Heart right ventricle (tissue), 16 donors: ENCODE measurements around the gene NRXN3. TPM values are rescaled to one million over a fixed set of nuclear protein-coding genes. Genes with fewer than 3 reads are reported as not detected.

Experiments used
- ATAC-seq, 8 donors: fragments of 200-7000 bp; cut with Tn5 transposase; one replicate each; pipeline ENCODE4 v1.9.1; 2020; ENCODE audit warnings: mild to moderate bottlenecking in 8 of 8, moderate library complexity in 8 of 8, moderate number of reproducible peaks in 1 of 8
- DNase-seq, 2 donors: peaks; one replicate each; pipeline ENCODE4 v3.0.0-alpha.2; 2020
- H3K27ac ChIP-seq, 10 donors: fragments of 200-600 bp; sonication (generic) in 2 of 10; one replicate each; pipeline versions ENCODE4 v1.5.0 to v1.8.0; 2020 to 2022; ENCODE audit warnings: mild to moderate bottlenecking in 3 of 10
- H3K27me3 ChIP-seq, 7 donors: fragments of 200-600 bp; one replicate each; pipeline ENCODE4 v1.8.0; 2021 to 2022; ENCODE audit warnings: mild to moderate bottlenecking in 2 of 7
- H3K36me3 ChIP-seq, 9 donors: fragments of 200-600 bp; sonication (generic) in 1 of 9; one replicate each; pipeline versions ENCODE4 v1.5.0 to v1.8.0; 2020 to 2022; ENCODE audit warnings: mild to moderate bottlenecking in 2 of 9
- H3K4me1 ChIP-seq, 9 donors: fragments of 200-600 bp; sonication (generic) in 1 of 9; one replicate each; pipeline versions ENCODE4 v1.5.0 to v1.8.0; 2020 to 2022; ENCODE audit warnings: mild to moderate bottlenecking in 4 of 9
- H3K4me3 ChIP-seq, 10 donors: fragments of 200-600 bp; sonication (generic) in 2 of 10; one replicate each; pipeline versions ENCODE4 v1.5.0 to v1.8.0; 2020 to 2022; ENCODE audit warnings: mild to moderate bottlenecking in 7 of 10, moderate library complexity in 2 of 10
- H3K9me3 ChIP-seq, 11 donors: fragments of 200-600 bp in 10 of 11; sonication (generic) in 2 of 11; one replicate each; pipeline versions ENCODE4 v1.5.0 to v1.8.0; 2013 to 2022; ENCODE audit warnings: mild to moderate bottlenecking in 2 of 11, control low read depth in 1 of 11, moderate library complexity in 1 of 11
- CTCF ChIP-seq, 9 donors: fragments of 200-600 bp; sonication (generic) in 2 of 9; IDR thresholded peaks; one replicate each; pipeline versions ENCODE4 v1.5.0 to v1.8.0; 2021 to 2022; ENCODE audit warnings: antibody characterized with exemption in 9 of 9, mild to moderate bottlenecking in 5 of 9, moderate library complexity in 1 of 9
- WGBS, 2 donors: extraction: QIAGEN DNeasy Blood & Tissue Kit; methylation state at CpG; one replicate each; pipeline ENCODE4 v1.1.7; 2013; ENCODE audit warnings: inconsistent platforms in 1 of 2; 5-methylcytosine and 5-hydroxymethylcytosine counted together
- intact Hi-C, 10 donors: fragments of 100-400 bp; cut with DNase I; formaldehyde crosslinking; loops; one replicate each; pipeline versions ENCODE4 v1.11.1 to v1.14.2; 2022
- polyA plus RNA-seq, 2 donors: library from polyadenylated mRNA; stranded (reverse); fragments of 200-250 nt; gene quantifications; one replicate each; pipeline ENCODE4 v1.2.3, GENCODE V29; 2013
- total RNA-seq, 10 donors: library from RNA; stranded (reverse); fragmentation: NEBNext Ultra II Directional in 3 of 10; extraction: Animal tissue kit (Norgen Biotek cat#: 25700) in 3 of 10; gene quantifications; one replicate each; pipeline versions ENCODE4 v1.2.1 to v1.2.4, GENCODE V29; 2021 to 2023
- donor health status: Arrhythmogenic right ventricular cardiomyopathy.
- donor health status: ischemic (EF 13 %, LVEDD 7.1; RV severe dilation, severe dysfunction).
- donor health status: healthy with polysubstance abuse.
- donor health status: DM: no; HTN: yes; CAD: no.
- donor health status: DM: no; HTN: no; CAD: no.
- donor health status: ischemic (EF 25% LVEDD 6.9; RV normal size, moderate dysfunction).
- donor health status: ischemic (EF 25% LVEDD 5.7; RV mildly dilated, moderate dysfunction).
- donor health status: healthy.
- donor health status: DM: yes; HTN: yes; CAD: no.
- donor health status: Ischemic cardiomyopathy.
- donor health status: ischemic (EF 35%, LVEDD 5.7; RV mildly dilated, moderate dysfunction).
- donor health status: nonischemic (EF 11% LVEDD 7.7; RV severe dilation, severe dysfunction).
- donor health status: DM: yes; HTN: yes; CAD: no.
- donor health status: PGD.
- donor health status: ischemic (EF 29% LVEDD 5.4; RV normal size, mild dysfunction).
- donor health status: nonischemic (EF 23%, LVEDD 6.1; RV moderate dilation, normal function).

The NRXN3 gene
- total and polyA plus RNA-seq, 12 donors = 0.23 to 1.8 (median 0.87) TPM

- no peak overlapping the region for H3K4me3 ChIP-seq
- no peaks in the 10 kb centered on the region for H3K27me3 ChIP-seq
- intact Hi-C loops = no loop called here
- no peak overlapping the region for H3K27ac ChIP-seq
- no peak for TF ChIP-seq CTCF (IDR thresholded peaks at IDR 0.05)
- DNase-seq = no peak
- no peaks in the 10 kb centered on the region for H3K36me3 ChIP-seq
- H3K9me3 ChIP-seq = no peaks in the 10 kb centered on the region
- no peak for ATAC-seq
- H3K4me1 ChIP-seq = no peaks in the 10 kb centered on the region
- 69 to 70% methylated on average over 3 of the region's 3 CpGs for WGBS, 2 donors
Measured at GRCh38 chr14:79201564-79202207, 1031.5 kb downstream of the NRXN3 start.

- no peak for TF ChIP-seq CTCF (IDR thresholded peaks at IDR 0.05)
- no peaks in the 10 kb centered on the region for H3K36me3 ChIP-seq
- H3K4me3 ChIP-seq = no peak overlapping the region
- no peak for ATAC-seq
- H3K9me3 ChIP-seq = no peaks in the 10 kb centered on the region
- DNase-seq = no peak
- H3K27ac ChIP-seq = no peak overlapping the region
- no peaks in the 10 kb centered on the region for H3K4me1 ChIP-seq
- intact Hi-C loops = no loop called here
- H3K27me3 ChIP-seq = no peaks in the 10 kb centered on the region
Measured at GRCh38 chr14:79204591-79204990, 1034.4 kb downstream of the NRXN3 start.

DNA sequence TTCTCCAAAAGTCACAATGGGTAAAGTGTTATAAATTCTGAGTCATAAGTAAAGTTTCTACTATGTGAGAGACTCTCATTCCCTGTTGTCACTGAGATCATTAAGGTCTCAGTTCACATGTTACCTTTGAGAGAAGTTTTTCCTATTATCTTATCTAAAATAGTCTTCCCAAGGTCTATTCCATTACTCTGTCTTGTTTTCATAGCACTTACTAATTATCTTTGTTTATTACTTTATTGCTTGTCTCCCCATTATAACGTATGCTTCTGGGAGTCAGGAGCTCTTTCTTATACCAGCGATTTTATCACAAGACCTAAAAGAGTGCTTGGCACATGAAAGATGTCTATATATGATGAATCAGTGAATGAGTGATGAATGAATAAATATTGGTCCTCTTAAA is 1039.2 kb downstream of the NRXN3 start:
- WGBS, 2 donors = 67 to 68% methylated on average over 2 of the region's 2 CpGs
- intact Hi-C loops = no loop called here
- TF ChIP-seq CTCF (IDR thresholded peaks at IDR 0.05) = no peak
- ATAC-seq = no peak
- Histone ChIP-seq H3K27me3 (no peaks in the 10 kb centered on the region), H3K27ac (no peak overlapping the region), H3K4me3 (no peak overlapping the region), H3K4me1 (no peaks in the 10 kb centered on the region), H3K9me3 (no peaks in the 10 kb centered on the region), H3K36me3 (no peaks in the 10 kb centered on the region)
- no peak for DNase-seq

DNA sequence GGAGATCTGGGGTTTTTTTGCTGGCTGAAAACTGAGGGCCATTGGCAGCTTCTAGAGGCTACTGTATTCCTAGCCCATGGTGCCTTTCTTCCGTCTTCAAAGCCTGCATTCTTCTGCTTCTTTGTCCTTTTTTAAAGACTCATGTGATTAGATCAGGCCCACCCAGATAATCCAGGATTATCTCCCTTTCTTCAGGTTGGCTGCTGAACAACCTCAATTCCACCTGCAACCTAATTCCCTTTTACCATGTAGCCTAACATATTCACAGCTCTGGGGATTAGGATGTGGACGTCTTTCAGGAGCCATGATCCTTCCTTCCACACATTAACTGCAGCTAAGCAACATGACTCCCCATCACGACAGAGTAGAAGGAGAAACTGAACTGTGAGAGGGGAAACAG is 1055.6 kb downstream of the NRXN3 start:
- no peaks in the 10 kb centered on the region for H3K27me3 ChIP-seq
- DNase-seq (no peak), ATAC-seq (no peak)
- 50 to 52% methylated on average over 3 of the region's 3 CpGs for WGBS, 2 donors
- no peak overlapping the region for H3K27ac ChIP-seq
- H3K4me1 ChIP-seq = no peaks in the 10 kb centered on the region
- TF ChIP-seq CTCF (IDR thresholded peaks at IDR 0.05) = no peak
- H3K4me3 ChIP-seq = no peak overlapping the region
- H3K36me3 ChIP-seq = no peaks in the 10 kb centered on the region
- H3K9me3 ChIP-seq = peaks cover 0 to 17% (median 0%) of the 10 kb centered on the region in 11 donors
- intact Hi-C loops = no loop called here
